Spleen (tissue), 7 donors: Measurements from ENCODE around the gene COL5A2.

Experiments
- POLR2A ChIP-seq, 3 donors: fragments of 450-650 bp; IDR thresholded peaks; one replicate each; pipeline ENCODE4 v1.5.1; 2017; ENCODE audit warnings: antibody characterized with exemption in 3 of 3, mild to moderate bottlenecking in 1 of 3
- POLR2AphosphoS5 ChIP-seq, 3 donors: sonication (generic); formaldehyde crosslinking; IDR thresholded peaks; one replicate each; pipeline ENCODE4 v1.5.1; 2017; ENCODE audit warnings: antibody characterized with exemption in 3 of 3
- TF ChIP-seq, protein P1 (sequence below), 11 experiments: fragments of 200-600 bp in 7 of 11; fragments of 450-650 bp in 4 of 11; sonication (generic) in 4 of 11; IDR thresholded peaks in 8 of 11; conservative IDR thresholded peaks in 3 of 11; 1 replicate in 7 of 11; 2 replicates in 4 of 11; pipeline versions ENCODE4 v1.4.0 to v1.8.0; 2016 to 2021; ENCODE audit warnings: antibody characterized with exemption in 11 of 11, inconsistent platforms in 4 of 11, mild to moderate bottlenecking in 1 of 11
- donor health status: DM: no; HTN: no; CAD: no; lungs with moderate emphysema.
- donor health status: DM: no; HTN: no; CAD: no.
- donor health status: DM: no; HTN: no; CAD: no.

DNA sequence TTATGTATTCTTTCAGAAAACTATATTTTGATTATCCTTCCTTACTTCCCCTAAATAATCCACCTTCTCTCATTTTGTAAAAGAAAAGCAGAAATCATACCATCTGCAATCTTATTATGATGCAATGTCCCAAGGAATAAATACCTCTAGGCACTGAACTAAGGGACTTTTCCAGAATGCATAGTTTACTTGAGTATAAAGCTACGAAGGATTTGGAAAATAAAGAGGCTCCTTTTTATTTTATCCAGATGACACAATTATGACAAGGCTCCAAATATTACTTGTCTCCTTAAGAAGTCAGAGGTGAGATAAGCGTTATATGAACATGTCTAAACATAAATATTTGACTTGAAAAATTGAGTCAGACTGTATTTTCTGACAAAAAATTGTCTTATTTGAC, 133.2 kb downstream of the COL5A2 start:
- TF ChIP-seq, protein P1, sequence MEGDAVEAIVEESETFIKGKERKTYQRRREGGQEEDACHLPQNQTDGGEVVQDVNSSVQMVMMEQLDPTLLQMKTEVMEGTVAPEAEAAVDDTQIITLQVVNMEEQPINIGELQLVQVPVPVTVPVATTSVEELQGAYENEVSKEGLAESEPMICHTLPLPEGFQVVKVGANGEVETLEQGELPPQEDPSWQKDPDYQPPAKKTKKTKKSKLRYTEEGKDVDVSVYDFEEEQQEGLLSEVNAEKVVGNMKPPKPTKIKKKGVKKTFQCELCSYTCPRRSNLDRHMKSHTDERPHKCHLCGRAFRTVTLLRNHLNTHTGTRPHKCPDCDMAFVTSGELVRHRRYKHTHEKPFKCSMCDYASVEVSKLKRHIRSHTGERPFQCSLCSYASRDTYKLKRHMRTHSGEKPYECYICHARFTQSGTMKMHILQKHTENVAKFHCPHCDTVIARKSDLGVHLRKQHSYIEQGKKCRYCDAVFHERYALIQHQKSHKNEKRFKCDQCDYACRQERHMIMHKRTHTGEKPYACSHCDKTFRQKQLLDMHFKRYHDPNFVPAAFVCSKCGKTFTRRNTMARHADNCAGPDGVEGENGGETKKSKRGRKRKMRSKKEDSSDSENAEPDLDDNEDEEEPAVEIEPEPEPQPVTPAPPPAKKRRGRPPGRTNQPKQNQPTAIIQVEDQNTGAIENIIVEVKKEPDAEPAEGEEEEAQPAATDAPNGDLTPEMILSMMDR (IDR thresholded peaks at IDR 0.05 in 8 of 11, conservative IDR thresholded peaks at IDR 0.05 in 3 of 11): no peak
- TF ChIP-seq POLR2A (IDR thresholded peaks at IDR 0.05) (no peak), POLR2AphosphoS5 (IDR thresholded peaks at IDR 0.05) (no peak)
